ENCODE measurements around the gene FYN. TPM values are rescaled to one million over a fixed set of nuclear protein-coding genes. Genes with fewer than 3 reads are reported as not detected.

Gene FYN
- total and polyA plus RNA-seq, 2 of the 8 experiments (the other 6 are each of a cell fraction or from before 2014, with no cell fraction given) = 46.8 to 97.2 TPM

DNA sequence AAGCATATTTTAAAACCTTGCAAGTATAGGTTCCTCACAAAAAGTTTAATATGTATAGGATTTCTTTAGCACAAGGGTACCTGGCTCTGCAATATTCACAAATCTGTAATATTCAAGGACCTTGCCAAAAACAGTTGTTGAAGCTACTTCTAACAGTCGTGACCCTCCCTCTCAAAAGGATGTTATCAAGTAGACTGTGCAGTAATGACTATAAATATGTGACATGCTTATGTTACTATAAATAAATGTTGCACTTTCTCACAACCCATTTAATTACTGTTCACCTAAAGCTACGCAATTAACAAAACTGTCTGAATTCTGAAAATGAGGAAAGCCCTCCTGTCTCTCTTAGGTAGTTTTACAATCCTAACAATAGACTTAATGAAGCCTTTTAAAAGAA, 41.8 kb downstream of the FYN start (continued):
- TF ChIP-seq CHD7 (IDR thresholded peaks at IDR 0.05; ENCODE audit: insufficient replicate concordance, low read length) (no peak), SP4 (IDR thresholded peaks at IDR 0.05; ENCODE audit: low read length) (no peak)
